HG03378 (cell line): ENCODE results near the gene MAGI3.

Experiments used
- ATAC-seq: cut with Tn5 transposase; IDR thresholded peaks from one replicate; pipeline ENCODE4 v1.9.1; 2021; ENCODE audit warnings: mild to moderate bottlenecking, moderate library complexity; ENCODE audit not compliant: unreplicated experiment

The MAGI3 gene

GRCh38 chr1:113652771-113653170, 262.5 kb downstream of the MAGI3 start:
- ATAC-seq: no peak

DNA sequence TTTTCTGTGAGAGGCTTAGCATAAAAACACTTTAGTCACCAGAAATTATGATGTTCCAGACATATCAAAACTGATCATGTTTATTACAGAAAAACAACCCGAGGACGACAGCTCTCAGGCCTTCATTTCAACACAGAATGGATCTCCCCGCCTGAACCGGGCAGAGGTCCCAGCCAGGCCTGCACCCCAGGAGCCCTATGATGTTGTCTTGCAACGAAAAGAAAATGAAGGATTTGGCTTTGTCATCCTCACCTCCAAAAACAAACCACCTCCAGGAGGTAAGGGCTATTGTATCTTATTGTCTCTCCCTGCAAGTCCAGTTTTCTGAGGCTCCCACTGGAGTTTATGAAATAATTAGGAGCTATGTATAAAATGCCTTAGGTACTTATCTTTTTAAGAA, 263.4 kb downstream of the MAGI3 start:
- no peak for ATAC-seq

DNA sequence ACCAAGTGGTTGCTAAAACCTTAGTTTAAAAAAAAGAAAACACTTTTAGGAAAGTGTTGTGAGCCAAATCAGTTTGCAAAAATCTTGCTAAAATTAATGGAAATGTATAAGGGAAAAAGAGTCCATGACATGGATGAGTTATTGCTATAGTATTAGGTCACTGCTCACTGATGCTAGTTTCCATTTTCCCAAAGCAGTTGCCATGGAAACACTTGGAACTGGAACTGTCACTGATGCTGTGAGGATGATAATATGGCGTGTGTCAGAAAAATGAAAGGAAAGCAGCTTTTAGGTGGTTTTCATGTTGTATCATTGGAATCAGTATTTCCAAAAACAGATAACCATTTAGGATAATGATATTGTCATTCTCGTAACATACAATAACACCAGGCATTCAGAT, 264.6 kb downstream of the MAGI3 start:
- ATAC-seq: no peak

GRCh38 chr1:113657126-113657525, 266.8 kb downstream of the MAGI3 start:
- no peak for ATAC-seq

DNA sequence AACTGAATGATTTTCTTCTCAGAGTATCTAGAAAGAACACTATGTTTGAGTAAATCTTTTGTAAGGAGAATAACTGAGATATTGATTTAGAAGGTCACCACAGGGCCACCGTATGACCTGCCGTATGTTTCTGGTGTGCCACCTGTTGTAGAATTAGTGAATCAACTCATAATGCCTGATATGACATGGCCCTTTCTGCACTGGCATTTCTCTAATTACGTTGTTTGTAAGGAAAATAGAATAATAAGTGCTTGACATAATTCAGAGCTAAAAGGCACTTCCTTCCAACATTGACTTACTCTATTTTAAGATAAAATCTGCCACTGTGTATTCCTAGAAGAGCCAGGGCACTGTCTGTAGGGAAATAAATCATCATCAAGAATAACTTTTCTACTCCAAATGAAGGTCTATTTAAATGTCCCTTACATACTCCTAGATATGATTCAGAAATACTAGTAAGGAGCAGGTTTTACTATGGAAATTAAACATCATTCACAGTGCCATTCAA, 267.3 kb downstream of the MAGI3 start:
- no peak for ATAC-seq

DNA sequence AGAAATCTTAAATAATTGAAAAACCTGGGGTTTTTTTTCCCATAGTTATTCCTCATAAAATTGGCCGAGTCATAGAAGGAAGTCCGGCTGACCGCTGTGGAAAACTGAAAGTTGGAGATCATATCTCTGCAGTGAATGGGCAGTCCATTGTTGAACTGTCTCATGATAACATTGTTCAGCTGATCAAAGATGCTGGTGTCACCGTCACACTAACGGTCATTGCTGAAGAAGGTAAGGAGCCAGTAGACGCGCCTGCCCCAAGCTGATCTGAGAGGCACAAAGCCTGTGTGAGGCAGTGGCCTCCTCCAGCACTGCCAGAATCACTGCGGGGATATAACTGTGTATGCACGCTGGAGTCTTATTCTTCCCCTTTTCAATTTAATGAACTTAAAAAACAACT, 268.7 kb downstream of the MAGI3 start:
- ATAC-seq: no peak

GRCh38 chr1:113659556-113659955, 269.2 kb downstream of the MAGI3 start:
- ATAC-seq: no peak

- no peak for ATAC-seq
Observed at GRCh38 chr1:113660088-113660487, 269.8 kb downstream of the MAGI3 start.

DNA sequence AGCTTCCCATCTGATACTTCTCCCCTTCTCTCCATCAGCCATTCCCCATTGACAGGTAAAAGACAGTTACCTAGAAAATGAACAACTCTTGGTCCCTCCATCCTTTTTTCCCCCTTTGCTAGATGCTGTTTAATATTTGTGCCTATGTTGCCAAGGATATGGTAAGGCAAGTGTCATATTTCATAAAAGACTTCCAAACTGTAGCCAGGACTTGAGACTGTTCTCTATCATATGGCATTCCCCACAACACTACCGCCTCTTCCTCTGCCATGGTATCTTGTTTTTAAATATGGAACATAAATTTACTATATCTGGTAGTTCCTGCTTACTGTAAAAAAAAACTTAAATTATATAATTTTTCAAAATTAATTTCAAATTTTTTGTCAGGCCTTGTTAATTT, 271.8 kb downstream of the MAGI3 start:
- no peak for ATAC-seq

GRCh38 chr1:113663165-113663951, 273.0 kb downstream of the MAGI3 start:
- no peak for ATAC-seq

DNA sequence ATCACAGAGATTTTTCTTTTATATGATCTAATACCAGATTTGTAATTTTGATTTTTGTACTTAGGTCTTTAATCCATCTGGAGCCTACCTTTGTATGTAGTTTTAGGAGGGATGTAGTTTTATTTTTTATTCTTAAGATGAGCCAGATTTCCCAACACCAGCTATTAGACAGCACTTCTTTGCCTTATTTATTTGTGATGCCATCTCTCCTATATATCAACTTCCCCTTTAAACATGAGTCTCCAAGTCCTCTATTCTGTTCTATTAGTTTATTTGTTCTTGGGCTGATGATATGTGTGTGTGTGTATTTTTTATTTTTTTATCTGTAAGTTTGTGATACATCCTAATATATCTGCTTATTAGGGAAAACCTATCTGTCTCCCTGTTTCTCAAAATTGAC, 274.8 kb downstream of the MAGI3 start:
- no peak for ATAC-seq

DNA sequence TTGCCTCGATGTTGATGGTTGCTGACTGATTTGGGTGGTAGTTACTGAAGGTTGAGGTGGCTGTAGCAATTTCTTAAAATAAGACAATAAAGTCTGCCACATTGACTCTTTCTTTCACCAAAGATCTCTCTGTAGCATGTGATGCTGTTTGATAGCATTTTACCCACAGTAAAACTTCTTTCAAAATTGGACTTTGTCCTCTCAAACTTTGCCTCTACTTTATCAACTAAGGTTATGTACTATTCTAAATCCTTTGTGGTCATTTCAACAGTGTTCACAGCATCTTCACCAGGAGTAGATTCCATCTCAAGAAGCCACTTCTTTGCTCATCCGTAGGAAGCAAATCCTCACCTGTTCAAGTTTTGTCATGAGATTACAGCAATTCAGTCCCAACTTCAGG, 275.8 kb downstream of the MAGI3 start:
- ATAC-seq: no peak

DNA sequence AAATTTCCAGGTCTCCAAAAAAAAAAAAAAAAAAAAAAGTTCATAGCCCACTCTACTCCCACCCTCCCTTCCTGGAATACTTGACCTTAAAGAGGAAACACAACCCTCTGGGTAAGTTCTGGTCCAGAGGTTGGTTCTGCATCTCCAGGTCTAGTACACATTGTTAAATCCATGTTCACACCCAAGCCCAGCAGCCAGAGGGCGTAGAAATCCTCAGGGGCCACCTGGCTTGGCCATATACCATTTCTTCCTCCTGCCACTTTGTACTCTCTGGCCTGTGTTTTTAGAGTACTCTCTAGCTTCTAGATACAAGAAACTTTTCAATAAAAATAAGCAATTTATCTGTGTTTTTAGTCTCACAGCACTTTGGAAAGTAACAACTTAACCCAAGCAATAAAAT, 279.7 kb downstream of the MAGI3 start:
- ATAC-seq: no peak

GRCh38 chr1:113670650-113671049, 280.3 kb downstream of the MAGI3 start:
- ATAC-seq: no peak

DNA sequence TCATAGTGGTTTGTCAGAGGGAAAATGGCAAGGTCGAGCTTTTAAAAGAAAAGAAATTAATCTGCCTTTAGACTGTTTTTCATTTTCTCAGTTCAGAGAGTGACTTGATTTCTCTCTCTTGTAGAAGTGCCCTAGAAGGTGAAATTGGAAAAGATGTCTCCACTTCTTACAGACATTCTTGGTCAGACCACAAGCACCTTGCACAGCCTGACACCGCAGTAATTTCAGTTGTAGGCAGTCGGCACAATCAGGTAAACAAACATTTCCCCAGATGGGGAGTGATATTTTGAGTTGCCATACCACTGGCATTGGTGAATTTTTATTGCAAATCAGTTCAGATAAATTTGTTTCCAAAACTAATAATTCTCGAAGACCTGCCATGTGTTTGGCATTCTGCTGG, 282.2 kb downstream of the MAGI3 start:
- ATAC-seq: no peak

DNA sequence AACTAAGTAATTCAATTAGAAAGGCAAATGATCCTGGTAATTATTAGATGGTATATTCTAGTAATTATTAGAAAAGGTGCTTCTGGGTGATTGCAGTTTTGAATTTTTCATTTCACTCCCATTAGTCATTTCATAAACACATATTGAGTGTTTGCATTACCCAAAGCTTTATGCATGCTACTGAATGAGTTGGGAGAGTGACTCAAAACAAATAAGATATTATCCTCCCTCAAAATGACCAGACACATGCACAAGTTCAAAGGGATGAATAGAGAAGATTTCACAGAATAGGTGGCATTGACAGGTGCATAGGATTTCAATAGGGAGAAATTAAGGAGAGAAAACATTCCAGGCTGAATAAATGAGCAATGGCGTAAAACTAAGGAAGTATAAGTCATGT, 284.3 kb downstream of the MAGI3 start:
- ATAC-seq: no peak

DNA sequence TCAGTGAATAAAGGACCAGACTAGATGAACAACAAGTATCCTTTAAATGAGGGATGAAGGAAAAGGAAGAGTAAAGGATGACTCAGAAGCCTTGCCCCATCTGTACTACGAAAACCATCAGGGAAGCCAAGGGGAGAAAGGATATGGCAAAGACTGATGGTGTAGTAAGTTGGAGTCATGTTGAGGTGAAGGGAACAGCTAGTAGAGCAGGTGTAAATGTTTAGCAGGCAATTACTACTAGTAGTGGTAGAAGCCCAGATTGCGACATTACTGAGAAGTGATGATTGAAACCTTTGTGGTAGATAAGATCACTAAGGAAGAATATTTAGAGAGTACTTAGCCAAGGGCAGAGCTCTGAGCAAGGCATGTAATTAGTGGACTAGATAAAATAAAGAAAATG, 285.0 kb downstream of the MAGI3 start:
- no peak for ATAC-seq

GRCh38 chr1:113676524-113676923, 286.2 kb downstream of the MAGI3 start:
- ATAC-seq: no peak

- ATAC-seq: no peak
Observed at GRCh38 chr1:113677250-113678158, 287.2 kb downstream of the MAGI3 start.

DNA sequence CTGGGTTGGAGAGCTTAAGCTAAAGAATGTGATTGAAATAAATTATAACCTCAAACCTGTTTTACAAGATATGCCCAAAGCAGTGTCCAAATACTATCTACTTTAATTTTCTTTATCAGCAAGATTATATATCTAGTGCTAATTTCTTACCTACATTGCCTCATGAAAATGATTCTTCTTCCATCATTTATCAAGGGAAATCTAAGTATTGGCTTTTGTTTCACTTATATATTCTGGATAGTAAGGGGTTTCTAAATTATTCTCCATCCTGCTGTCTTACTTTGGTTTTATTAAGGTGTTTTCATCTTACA, 287.8 kb downstream of the MAGI3 start:
- no peak for ATAC-seq

GRCh38 chr1:113681596-113682337, 291.5 kb downstream of the MAGI3 start:
- no peak for ATAC-seq
